ACC112 (cell line): ENCODE data around the gene DGKI.

Experiments used
- H2AFZ ChIP-seq: fragments of 200-600 bp; sonication (generic); one replicate; pipeline ENCODE4 v1.6.0; 2017; ENCODE audit warnings: antibody characterized with exemption, low read length; ENCODE audit not compliant: unreplicated experiment
- H3K27ac ChIP-seq: fragments of 200-600 bp; sonication (generic); 2 replicates; pipeline ENCODE4 v1.5.1; 2014; ENCODE audit warnings: low read depth, mild to moderate bottlenecking, antibody characterized with exemption, low read length, moderate library complexity
- H3K27me3 ChIP-seq: fragments of 200-600 bp; sonication (generic); 2 replicates; pipeline ENCODE4 v1.6.1; 2014; ENCODE audit warnings: mild to moderate bottlenecking, antibody characterized with exemption, low read length, moderate library complexity, mixed read lengths; ENCODE audit not compliant: insufficient read depth
- H3K36me3 ChIP-seq: fragments of 200-600 bp; sonication (generic); 2 replicates; pipeline ENCODE4 v1.6.1; 2016; ENCODE audit warnings: mild to moderate bottlenecking, antibody characterized with exemption, low read length, moderate library complexity, mixed read lengths; ENCODE audit not compliant: insufficient read depth
- H3K4me1 ChIP-seq: fragments of 200-600 bp; sonication (generic); one replicate; pipeline ENCODE4 v1.6.1; 2016; ENCODE audit warnings: low read length, mixed read lengths; ENCODE audit not compliant: insufficient read depth, unreplicated experiment, control insufficient read depth
- H3K4me3 ChIP-seq: fragments of 200-600 bp; sonication (generic); 2 replicates; pipeline ENCODE4 v1.5.1; 2014; ENCODE audit warnings: mild to moderate bottlenecking, low read depth, low read length
- H3K79me2 ChIP-seq: fragments of 200-600 bp; sonication (generic); one replicate; pipeline ENCODE4 v1.6.0; 2016; ENCODE audit warnings: low read length; ENCODE audit not compliant: control insufficient read depth, unreplicated experiment, insufficient read depth

The DGKI gene

DNA sequence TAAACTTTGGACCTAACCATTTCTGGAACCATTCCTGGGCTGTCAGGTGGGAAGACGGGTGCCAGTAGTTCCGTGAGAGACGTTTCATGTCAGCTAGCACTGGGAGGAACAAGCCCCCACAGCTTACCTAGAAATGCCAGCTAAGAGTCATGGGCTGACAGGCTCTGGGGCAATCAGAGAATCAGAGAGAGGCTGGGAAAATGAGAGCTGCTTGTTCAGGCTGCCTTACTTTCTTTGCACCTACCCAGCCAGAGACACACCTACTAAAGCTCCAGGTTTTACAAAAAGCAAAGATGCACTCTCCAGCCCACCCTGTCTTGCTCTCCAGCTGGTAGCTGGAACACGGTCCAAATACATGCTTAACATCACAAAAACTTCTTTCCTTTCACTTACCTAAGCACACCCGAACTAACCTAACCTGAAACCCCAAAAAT is 503.9 kb downstream of the DGKI start:
- peak overlapping the region; percentile 80 for H3K4me3 ChIP-seq
- no peaks in the 10 kb centered on the region for H3K36me3 ChIP-seq
- no peaks in the 10 kb centered on the region for H3K27me3 ChIP-seq
- peaks cover 10% of the 10 kb centered on the region for H3K4me1 ChIP-seq
- H3K79me2 ChIP-seq: no peaks in the 10 kb centered on the region
- H3K27ac ChIP-seq: no peak overlapping the region
- peak overlapping the region; percentile 87 for H2AFZ ChIP-seq

DNA sequence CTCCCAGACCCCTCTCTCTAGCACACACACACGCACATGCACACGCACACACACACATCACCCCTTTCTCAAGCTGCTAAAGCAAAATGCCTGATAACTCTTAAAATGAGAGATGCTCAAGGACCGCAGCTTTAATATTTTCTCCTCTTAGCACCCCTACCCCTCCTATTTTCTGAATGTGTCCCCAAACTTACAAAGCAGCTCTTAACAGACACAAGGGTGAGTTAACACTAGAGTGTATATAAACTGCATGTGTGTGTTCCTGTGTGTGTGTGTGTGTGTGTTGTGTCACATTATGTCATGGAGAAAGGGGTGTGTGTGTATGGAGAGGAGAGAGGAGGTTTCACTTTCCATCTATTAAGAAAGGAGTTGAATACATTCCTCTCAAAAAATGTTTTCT is 504.5 kb downstream of the DGKI start:
- Histone ChIP-seq H2AFZ (peak overlapping the region; percentile 87), H3K27ac (no peak overlapping the region), H3K79me2 (no peaks in the 10 kb centered on the region), H3K27me3 (no peaks in the 10 kb centered on the region), H3K4me1 (peaks cover 10% of the 10 kb centered on the region), H3K36me3 (no peaks in the 10 kb centered on the region), H3K4me3 (peak overlapping the region; percentile 80)

- Histone ChIP-seq H2AFZ (no peak overlapping the region), H3K4me1 (peaks cover 8% of the 10 kb centered on the region), H3K27me3 (no peaks in the 10 kb centered on the region), H3K79me2 (no peaks in the 10 kb centered on the region), H3K4me3 (no peak overlapping the region), H3K36me3 (no peaks in the 10 kb centered on the region), H3K27ac (no peak overlapping the region)
Measured at GRCh38 chr7:137337902-137338301, 508.9 kb downstream of the DGKI start.

DNA sequence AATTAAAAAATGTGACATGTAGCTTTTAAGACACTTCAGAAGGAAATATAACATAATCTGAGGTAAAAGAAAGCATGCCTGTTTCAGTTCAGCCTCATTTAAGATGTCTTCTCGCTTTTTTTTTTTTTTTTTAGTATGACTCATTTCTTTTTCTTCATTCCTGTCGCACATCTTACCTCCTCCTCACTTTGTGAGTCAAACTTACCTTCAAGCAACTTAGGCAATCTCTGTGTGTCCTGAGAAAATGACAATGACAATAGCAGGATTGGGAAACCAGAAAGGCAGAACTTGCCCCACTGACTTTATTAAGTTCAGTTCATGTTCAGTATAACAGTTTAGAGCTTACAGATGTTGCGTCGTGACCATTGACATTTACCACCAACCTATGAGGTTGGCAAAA is 511.0 kb downstream of the DGKI start:
- Histone ChIP-seq H3K79me2 (no peaks in the 10 kb centered on the region), H3K4me1 (no peaks in the 10 kb centered on the region), H3K27ac (no peak overlapping the region), H3K27me3 (peaks cover 9% of the 10 kb centered on the region; the same call in 1 of the 2 replicates), H3K4me3 (no peak overlapping the region), H2AFZ (no peak overlapping the region), H3K36me3 (no peaks in the 10 kb centered on the region)

DNA sequence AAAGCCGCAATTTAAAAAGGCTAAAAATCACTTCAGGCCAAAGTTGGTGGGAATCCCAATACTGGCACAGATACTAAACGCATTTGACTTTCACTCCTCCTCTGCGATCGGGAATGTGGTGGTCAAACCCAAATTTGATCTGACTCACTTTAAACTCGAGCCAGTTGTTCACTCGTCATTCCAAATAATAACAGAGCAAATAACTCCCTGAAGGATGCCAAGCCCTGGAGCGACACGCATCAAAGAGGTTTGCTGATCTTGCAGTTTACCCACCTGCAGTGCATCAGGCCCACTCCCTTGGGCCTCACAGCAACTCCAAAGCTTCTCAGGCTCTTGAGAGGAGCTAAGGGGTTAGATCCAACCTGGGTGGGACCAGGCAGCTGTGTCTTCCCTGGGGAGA is 515.4 kb downstream of the DGKI start:
- no peaks in the 10 kb centered on the region for H3K36me3 ChIP-seq
- H3K79me2 ChIP-seq: no peaks in the 10 kb centered on the region
- H3K27ac ChIP-seq: no peak overlapping the region
- H3K27me3 ChIP-seq: peaks cover 27% of the 10 kb centered on the region
- H3K4me3 ChIP-seq: no peak overlapping the region
- no peak overlapping the region for H2AFZ ChIP-seq
- H3K4me1 ChIP-seq: no peaks in the 10 kb centered on the region
